Ovary (tissue), 3 donors: ENCODE data around the gene SACM1L.

ENCODE experiments used
- POLR2A ChIP-seq: fragments of 450-650 bp; IDR thresholded peaks from one replicate; pipeline ENCODE4 v1.6.1; 2017; ENCODE audit warnings: antibody characterized with exemption, mild to moderate bottlenecking, moderate library complexity
- TF ChIP-seq, protein P1 (sequence below), 3 donors: fragments of 450-650 bp in 2 of 3; fragments of 200-600 bp in 1 of 3; IDR thresholded peaks; one replicate each; pipeline versions ENCODE4 v1.5.1 to v1.8.0; 2016 to 2022; ENCODE audit warnings: antibody characterized with exemption in 3 of 3, mild to moderate bottlenecking in 1 of 3
- donor health status: DM: no; HTN: no; CAD: no.

DNA sequence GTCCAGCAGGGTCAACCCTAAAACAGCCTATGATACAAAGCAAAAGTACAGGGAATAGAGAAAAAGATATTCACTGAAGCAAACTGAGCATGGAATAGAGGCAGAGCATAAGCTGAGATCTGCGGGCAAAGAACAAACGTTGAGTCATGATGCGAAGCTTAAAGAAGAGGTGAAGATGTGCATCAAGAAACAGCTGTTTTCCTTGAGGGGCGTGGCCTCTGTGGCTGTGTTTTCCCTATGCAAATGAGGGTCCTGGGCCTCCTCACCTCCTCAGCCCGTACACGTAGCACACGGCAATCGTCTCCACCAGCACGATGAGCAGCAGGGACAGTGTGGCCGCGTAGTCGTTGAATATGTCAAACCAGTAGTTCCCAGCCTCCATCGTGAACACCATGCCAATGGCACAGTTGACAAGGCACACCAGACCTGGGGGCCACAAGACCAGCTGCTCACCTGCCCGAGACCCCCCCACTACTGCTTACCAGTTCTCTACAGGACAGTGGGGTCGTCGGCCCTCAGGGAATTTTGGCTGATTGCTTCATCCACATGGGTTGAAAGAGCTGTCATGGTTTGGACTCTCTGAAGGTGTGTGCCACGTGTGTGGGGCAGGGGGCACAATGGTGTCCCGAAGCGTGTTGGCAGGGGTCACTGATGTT lies 73.6 kb downstream of the SACM1L start:
- TF ChIP-seq, protein P1, sequence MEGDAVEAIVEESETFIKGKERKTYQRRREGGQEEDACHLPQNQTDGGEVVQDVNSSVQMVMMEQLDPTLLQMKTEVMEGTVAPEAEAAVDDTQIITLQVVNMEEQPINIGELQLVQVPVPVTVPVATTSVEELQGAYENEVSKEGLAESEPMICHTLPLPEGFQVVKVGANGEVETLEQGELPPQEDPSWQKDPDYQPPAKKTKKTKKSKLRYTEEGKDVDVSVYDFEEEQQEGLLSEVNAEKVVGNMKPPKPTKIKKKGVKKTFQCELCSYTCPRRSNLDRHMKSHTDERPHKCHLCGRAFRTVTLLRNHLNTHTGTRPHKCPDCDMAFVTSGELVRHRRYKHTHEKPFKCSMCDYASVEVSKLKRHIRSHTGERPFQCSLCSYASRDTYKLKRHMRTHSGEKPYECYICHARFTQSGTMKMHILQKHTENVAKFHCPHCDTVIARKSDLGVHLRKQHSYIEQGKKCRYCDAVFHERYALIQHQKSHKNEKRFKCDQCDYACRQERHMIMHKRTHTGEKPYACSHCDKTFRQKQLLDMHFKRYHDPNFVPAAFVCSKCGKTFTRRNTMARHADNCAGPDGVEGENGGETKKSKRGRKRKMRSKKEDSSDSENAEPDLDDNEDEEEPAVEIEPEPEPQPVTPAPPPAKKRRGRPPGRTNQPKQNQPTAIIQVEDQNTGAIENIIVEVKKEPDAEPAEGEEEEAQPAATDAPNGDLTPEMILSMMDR (IDR thresholded peaks at IDR 0.05), result no peak
- TF ChIP-seq POLR2A, result no peak
